ENCODE results near the gene CTDSPL.
A peak's percentile ranks its signal among the peaks of the same experiment; 100 is the strongest.
"Not testable (repeated sequence)": the region's sequence is repeated elsewhere in the genome, so short reads cannot be mapped to it uniquely, and the experiment has no call there.

Gene CTDSPL

GRCh38 chr3:38031022-38031994, 169.6 kb downstream of the CTDSPL start:
- peak in 2 of 3 donors; percentile 21 to 35 for DNase-seq (ENCODE audit: low read depth in 2 of 3, low spot score in 1 of 3)

- no peak for DNase-seq (ENCODE audit: low read depth in 2 of 3, low spot score in 1 of 3)
Observed at GRCh38 chr3:38032328-38032865, 170.7 kb downstream of the CTDSPL start.

- DNase-seq (ENCODE audit: low read depth in 2 of 3, low spot score in 1 of 3) = not testable (repeated sequence)
Observed at GRCh38 chr3:38033586-38033985, 171.9 kb downstream of the CTDSPL start.
